ENCODE data around the gene CD84. TPM values are rescaled to one million over a fixed set of nuclear protein-coding genes. Genes with fewer than 3 reads are reported as not detected.

CD84 gene
- total RNA-seq, 1 experiment from 2014 or later, result not detected

Other genes with a start within 250 kb of the CD84 start
- 162 and 191 TPM in 2 replicates for gene COPA, start 236.2 kb downstream of the CD84 start, total RNA-seq (2014; rRNA removed; shearing (Covaris generic))
- gene NCSTN, start 236.1 kb downstream of the CD84 start, total RNA-seq (2014; rRNA removed; shearing (Covaris generic)), result 48.4 and 58.5 TPM in 2 replicates
- gene NHLH1, start 212.4 kb downstream of the CD84 start, total RNA-seq (2014; rRNA removed; shearing (Covaris generic)), result 0.11 TPM in 1 of 2 replicates, not detected in the other
- 2.2 and 2.3 TPM in 2 replicates for gene VANGL2, start 178.9 kb downstream of the CD84 start, total RNA-seq (2014; rRNA removed; shearing (Covaris generic))
- gene SLAMF6, start 56.2 kb downstream of the CD84 start, total RNA-seq (2014; rRNA removed; shearing (Covaris generic)), result not detected in 2 replicates
- gene SLAMF1, start 67.5 kb upstream of the CD84 start, total RNA-seq (2014; rRNA removed; shearing (Covaris generic)), result not detected in 2 replicates
- not detected in 2 replicates for gene CD48, start 132.3 kb upstream of the CD84 start, total RNA-seq (2014; rRNA removed; shearing (Covaris generic))
- gene SLAMF7, start 159.8 kb upstream of the CD84 start, total RNA-seq (2014; rRNA removed; shearing (Covaris generic)), result not detected in 2 replicates
- gene LY9, start 216.7 kb upstream of the CD84 start, total RNA-seq (2014; rRNA removed; shearing (Covaris generic)), result not detected in 2 replicates